GM21528 (cell line): Measurements from ENCODE around the gene HMX3.

Source experiments
- ATAC-seq: cut with Tn5 transposase; IDR thresholded peaks from one replicate; pipeline ENCODE4 v1.9.1; 2021; ENCODE audit warnings: mild to moderate bottlenecking, moderate library complexity; ENCODE audit not compliant: unreplicated experiment, low FRiP score

Gene HMX3

DNA sequence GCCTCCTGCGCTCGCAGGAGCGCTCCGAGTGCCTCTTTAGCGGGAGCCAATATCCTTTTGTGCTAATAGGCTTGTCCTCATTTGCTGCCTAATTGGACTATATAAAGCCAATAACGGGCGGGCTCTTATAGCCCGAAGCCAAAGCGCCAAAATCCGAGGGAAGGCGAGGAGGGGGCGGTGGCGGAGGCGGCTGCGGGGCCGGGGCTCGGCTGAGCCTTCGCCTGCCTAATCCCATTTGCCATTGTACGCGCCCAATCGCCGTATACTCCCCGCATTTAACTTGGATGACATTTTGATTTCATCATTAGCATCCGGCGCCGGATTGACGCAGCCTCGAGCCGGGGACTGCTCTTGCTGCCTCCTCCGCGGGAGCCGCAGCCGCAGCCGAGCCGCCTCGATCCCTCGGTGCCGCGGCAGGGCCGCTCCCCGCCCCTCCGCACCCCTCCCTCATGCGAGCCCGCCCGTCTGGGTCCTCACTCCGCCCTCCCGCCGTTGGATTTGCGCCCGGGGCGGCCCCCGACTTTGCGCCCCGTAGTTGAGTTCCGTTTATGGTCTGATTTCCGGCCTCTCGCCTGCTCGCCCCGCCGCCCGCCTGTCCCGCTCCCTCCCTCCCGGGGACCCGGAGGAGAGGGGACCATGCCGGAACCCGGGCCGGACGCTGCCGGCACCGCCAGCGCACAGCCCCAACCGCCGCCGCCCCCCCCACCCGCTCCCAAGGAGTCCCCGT lies at the start of gene HMX3:
HMX3 (plus strand) TSS at position 556 of the 727 bp plus-strand sequence; CDS start at position 637, 81 bp downstream.
- ATAC-seq, result no peak

- ATAC-seq, result no peak
These were observed 49.5 kb upstream of the HMX3 start for GRCh38 chr10:123086281-123086680.

DNA sequence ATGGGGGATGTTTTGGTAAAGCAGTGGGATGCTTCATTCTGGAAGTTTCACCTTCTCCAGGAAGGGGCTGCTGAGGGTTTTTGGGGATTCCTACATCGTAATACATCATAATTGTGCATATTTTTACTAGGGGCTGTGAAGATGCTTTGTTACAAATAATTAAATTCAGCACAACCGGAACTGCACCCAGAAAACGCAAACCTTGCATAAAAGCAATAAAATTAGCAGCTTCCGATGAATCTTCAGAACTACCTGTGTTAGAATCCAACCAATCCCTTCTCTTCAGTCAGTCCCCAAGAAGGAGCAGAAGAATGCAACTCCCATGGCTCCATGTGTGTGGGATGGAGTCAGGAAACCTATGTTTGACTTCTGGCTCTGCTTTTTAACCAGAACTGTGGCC lies 48.4 kb upstream of the HMX3 start:
- ATAC-seq, result no peak

GRCh38 chr10:123087786-123088185 lies 48.0 kb upstream of the HMX3 start:
- no peak for ATAC-seq

GRCh38 chr10:123092635-123093414 lies 42.9 kb upstream of the HMX3 start:
- ATAC-seq, result no peak

DNA sequence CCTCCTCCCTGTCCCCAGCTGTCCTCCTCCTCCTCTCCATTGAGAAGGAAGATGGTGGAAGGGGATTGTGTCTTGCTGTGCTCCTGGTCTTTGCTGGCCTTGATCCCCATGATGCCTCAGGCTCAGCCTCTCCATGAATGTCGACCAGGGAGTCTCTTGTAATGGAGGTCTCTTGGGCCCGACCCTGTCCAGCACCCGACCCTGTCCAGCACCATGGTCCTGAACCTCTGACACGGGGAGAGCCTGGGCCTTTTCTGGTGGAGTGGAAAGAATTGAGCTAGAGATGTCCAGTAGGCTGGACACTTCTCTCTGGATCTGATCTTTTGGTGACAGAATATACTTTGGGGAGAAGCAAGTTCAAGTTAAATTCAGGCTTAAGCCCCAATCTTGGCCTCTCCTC lies 42.3 kb upstream of the HMX3 start:
- no peak for ATAC-seq

- no peak for ATAC-seq
These were observed 39.3 kb upstream of the HMX3 start for GRCh38 chr10:123096452-123096851.

GRCh38 chr10:123097039-123097438 lies 38.7 kb upstream of the HMX3 start:
- no peak for ATAC-seq

GRCh38 chr10:123100030-123100762 lies 35.6 kb upstream of the HMX3 start:
- ATAC-seq, result no peak

DNA sequence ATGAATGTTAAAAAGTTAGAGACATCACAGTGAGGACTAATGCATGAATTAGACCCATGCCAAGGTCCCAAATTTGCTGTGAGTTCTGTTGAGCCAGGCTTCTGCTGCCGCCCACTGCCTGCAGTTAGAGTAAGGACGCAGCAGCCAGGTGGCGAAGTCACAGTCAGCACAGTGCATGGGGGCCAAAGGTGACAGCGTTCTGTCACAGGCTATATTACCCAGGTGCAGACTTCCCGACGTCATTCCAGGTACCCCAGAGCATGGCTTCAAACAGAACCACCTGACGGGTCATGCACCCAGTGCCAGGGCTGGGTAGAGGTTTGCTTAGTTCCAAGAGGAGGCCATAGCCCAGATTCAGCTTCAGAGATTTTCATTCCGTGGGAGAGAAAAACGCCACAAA lies 33.9 kb upstream of the HMX3 start:
- no peak for ATAC-seq

DNA sequence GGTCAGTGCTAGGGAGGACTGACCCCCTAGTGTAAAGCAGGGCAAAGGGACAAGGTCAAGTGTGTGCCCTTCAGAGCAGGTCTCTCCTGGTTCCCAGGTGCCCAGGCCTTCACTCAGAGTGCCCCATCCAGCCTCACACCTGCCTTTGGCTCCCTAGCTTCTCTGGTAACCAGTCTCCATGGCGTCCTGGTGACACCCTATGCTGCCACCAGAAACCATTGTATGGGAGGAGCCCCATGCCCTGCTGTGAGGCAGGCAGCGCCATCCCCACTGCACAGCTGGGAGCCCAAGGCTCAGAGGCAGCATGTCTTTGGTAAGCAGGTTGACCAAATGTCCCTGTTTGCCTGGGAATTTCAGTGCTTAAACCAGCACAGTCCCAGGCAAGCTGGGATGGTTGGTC lies 33.1 kb upstream of the HMX3 start:
- ATAC-seq, result no peak

DNA sequence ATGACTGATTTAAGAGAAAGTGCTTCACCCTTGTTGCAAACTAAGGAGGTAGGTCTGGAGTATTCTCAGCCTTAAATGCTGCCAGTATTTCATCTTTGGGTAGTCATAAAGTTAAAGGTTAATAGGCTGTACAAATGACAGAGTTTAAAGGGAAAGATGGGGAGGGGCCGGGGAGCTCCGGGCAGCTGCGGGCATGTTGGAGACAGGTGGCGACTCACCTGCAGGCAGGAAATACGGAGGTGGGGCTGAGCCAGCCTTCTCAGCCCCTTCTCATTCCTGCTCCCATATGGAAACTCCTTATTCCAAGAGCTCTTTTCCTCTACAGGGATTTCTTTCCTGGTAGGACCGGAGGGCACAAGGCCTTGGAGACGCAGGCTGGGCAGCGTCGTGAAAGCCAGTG lies 31.8 kb upstream of the HMX3 start:
- ATAC-seq, result no peak

- no peak for ATAC-seq
These were observed 26.3 kb upstream of the HMX3 start for GRCh38 chr10:123109466-123109865.

DNA sequence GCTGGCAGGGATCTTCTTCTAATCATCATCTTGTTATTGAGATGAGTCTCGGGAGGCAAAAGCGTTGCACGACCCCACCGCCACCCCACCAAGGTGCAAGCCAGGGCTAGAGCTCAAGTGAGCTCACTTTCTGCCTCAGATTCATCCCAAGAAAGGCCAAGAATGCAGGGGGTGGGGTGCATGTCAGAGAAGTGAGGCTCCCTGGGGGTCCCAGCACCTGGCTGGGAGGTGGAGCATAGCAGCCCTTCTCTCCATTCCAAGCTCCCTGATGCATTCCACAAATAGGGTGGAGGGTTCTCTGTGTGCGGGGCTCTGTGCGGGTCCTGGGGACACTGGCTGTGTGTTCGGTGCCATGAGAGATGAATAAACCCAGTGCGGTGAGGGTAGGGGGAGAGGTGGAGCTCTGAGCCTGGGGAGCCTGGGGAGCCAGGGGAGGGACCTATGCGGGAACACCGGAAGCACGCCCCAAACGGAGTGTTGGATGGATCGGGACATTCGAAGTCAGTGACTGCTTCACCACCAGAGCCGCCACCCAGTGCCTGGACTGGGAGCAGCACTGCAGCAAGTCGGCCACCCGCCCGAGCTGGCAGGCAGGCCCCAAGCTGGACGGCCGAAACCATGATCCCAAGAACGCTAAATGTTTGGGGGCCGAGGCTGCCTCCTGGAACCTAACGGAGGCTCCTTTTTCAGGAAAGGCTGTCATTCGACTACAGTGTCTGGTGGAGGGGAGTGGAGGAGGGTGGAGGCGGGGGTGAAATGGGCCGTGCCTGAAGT lies 17.9 kb upstream of the HMX3 start:
- ATAC-seq, result no peak

GRCh38 chr10:123119081-123119480 lies 16.7 kb upstream of the HMX3 start:
- no peak for ATAC-seq

DNA sequence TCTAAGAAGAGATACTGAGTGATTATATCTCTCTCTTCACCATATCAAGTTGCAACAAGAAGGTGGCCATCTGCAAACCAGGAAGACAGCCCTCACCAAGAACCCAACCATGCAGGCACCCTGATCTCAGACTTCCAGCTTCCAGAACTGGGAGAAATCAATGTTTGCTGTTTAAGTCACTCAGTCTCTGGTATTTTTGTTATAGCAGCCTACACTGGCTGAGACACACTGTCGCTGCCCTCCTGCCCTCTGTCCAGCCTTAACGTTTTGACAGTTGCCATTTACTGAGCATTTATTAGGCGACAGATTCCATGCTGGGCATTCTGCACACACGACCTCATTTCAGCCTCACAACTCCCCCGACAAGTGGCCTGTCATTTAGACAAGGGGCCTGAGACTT lies 9.5 kb upstream of the HMX3 start:
- ATAC-seq, result no peak

DNA sequence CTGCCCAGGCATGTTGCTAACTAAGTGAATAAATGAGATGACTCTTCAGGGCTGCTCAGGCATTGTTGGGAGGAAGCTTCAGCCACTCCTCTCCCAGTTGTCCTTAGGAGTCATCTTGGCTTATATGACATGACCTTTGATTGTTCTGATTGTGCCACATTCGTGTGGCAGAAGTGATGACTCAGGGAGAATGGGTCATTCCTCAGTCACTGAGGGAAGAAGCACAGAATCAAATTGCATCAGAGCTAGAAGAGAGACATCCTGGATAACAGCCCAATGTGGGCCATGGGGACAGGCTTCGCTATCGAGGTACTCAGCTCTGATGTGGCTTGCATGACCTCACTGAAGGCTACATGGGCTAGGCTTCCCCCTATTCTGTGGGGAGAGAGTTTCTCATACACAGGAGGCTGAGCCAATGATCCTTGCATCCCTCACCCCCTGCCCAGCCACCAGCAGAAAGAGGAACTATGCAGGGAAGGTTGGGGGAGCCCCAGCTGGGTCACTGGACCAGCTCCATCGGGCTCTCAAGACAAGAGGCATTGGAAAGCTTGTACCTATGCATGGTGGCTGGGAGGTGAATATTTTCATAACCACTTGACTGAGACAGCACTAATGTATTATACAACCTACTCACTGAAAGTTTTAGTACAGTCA lies 6.0 kb upstream of the HMX3 start:
- ATAC-seq, result no peak

GRCh38 chr10:123132576-123133477 lies 2.9 kb upstream of the HMX3 start:
- no peak for ATAC-seq
